ENCODE data around the gene ZBTB40.

DNA sequence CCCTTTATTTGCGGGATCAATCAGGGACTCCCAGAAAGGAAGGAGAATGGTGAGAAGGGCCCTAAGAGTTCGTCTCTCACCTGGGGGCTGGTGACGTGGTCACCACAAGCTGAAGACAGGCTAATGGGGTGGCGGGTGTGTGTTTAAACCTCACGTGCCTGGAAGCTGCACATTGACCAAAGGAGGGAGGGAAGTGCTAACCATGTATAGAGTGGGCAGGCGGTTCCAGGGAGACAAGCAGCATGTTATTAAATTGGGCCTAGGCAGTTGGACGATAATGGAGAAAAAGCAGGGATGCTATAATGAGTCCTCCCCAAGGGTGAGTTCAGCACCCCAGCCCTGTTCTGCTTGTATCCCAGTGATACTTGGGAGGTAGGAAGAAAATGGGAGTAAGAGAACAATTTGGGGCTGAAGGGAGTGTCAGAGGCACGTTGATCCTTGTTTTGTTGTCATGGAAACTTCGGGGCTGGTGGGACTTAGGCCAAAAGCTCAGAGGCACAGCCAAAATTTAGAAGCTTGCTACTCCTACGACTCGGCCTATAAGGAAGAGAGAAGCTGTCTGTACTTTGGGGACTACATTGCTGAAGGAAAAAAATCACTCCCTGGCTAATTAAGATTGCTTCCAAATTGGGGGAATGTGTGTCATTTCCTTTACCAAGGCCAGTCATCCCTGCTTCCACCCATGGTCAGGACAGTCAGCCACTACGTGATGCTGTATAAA lies 78.4 kb downstream of the ZBTB40 start:
- TF ChIP-seq, protein P1, sequence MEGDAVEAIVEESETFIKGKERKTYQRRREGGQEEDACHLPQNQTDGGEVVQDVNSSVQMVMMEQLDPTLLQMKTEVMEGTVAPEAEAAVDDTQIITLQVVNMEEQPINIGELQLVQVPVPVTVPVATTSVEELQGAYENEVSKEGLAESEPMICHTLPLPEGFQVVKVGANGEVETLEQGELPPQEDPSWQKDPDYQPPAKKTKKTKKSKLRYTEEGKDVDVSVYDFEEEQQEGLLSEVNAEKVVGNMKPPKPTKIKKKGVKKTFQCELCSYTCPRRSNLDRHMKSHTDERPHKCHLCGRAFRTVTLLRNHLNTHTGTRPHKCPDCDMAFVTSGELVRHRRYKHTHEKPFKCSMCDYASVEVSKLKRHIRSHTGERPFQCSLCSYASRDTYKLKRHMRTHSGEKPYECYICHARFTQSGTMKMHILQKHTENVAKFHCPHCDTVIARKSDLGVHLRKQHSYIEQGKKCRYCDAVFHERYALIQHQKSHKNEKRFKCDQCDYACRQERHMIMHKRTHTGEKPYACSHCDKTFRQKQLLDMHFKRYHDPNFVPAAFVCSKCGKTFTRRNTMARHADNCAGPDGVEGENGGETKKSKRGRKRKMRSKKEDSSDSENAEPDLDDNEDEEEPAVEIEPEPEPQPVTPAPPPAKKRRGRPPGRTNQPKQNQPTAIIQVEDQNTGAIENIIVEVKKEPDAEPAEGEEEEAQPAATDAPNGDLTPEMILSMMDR (conservative IDR thresholded peaks at IDR 0.05; ENCODE audit: low read length): no peak
- TF ChIP-seq EZH2phosphoT487 (IDR thresholded peaks at IDR 0.05; ENCODE audit: borderline replicate concordance): no peak
